ENCODE measurements around the gene APOLD1.
A peak's percentile ranks its signal among the peaks of the same experiment; 100 is the strongest.

The APOLD1 gene

DNA sequence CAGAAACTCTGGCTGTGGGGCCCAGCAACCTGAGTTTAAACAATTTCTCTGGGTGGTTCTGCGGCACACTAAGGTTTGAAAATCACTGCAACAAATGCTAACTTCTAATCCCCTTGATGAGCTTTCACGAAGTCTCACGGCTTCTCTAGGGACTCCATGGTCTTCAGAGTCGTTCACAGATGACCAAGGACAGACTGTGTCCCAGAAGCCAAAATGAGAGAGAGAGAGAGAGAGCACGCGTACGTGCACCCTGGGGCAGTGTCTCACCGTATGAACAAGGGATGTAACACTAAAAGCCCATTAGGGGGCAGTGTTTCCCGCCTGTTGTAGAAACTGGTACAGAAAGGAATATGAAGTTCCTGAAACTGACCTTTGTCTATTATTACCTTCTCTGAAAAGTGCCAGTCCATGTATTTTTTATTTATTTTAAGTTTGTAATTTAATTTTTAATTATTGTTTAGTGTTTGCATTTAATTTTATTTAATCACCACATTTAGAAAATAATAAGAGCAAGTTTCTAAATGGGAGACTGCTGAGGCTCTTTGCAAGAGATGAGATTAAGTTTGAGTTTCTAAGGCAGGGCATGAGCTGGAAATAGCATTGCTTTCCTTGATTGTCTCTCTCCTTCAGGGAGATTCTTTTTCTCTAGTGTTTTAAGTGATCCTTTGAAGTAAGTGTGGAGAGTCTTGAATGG is 3.4 kb downstream of the APOLD1 start:
- in situ Hi-C loops (cut with HindIII; ENCODE audit: low sequenced_read_pairs): no loop called here
- TF ChIP-seq, protein P1, sequence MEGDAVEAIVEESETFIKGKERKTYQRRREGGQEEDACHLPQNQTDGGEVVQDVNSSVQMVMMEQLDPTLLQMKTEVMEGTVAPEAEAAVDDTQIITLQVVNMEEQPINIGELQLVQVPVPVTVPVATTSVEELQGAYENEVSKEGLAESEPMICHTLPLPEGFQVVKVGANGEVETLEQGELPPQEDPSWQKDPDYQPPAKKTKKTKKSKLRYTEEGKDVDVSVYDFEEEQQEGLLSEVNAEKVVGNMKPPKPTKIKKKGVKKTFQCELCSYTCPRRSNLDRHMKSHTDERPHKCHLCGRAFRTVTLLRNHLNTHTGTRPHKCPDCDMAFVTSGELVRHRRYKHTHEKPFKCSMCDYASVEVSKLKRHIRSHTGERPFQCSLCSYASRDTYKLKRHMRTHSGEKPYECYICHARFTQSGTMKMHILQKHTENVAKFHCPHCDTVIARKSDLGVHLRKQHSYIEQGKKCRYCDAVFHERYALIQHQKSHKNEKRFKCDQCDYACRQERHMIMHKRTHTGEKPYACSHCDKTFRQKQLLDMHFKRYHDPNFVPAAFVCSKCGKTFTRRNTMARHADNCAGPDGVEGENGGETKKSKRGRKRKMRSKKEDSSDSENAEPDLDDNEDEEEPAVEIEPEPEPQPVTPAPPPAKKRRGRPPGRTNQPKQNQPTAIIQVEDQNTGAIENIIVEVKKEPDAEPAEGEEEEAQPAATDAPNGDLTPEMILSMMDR (IDR thresholded peaks at IDR 0.05; ENCODE audit: low read depth, low read length, missing control alignments): peak; percentile 75
- peak; percentile 59 for DNase-seq (ENCODE audit: low read depth)
- H3K4me3 ChIP-seq (ENCODE audit: low read depth, low read length): no peak overlapping the region

DNA sequence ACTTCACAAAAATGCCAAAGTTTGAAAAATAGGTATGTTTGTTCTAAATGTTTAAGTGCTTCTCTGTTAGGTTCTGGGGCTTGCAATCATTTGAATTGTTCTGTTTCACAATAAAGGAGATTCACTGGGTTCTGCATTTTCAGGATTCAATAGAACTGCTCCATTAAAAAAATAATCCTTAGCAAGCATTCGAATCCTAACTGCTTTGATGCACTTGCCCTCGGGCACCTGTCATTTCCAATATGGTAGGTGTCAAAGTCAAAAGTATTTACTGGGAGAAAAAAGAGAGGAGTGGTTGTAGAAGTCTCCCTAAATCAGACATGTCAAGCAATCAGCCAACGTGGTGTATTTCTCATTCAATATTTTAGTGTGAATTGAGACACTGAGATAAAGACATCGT is 5.5 kb downstream of the APOLD1 start:
- TF ChIP-seq, protein P1 (IDR thresholded peaks at IDR 0.05; ENCODE audit: low read depth, low read length, missing control alignments): no peak
- no peak for DNase-seq (ENCODE audit: low read depth)
- no peak overlapping the region for H3K4me3 ChIP-seq (ENCODE audit: low read depth, low read length)
- in situ Hi-C loops (cut with HindIII; ENCODE audit: low sequenced_read_pairs): no loop called here

DNA sequence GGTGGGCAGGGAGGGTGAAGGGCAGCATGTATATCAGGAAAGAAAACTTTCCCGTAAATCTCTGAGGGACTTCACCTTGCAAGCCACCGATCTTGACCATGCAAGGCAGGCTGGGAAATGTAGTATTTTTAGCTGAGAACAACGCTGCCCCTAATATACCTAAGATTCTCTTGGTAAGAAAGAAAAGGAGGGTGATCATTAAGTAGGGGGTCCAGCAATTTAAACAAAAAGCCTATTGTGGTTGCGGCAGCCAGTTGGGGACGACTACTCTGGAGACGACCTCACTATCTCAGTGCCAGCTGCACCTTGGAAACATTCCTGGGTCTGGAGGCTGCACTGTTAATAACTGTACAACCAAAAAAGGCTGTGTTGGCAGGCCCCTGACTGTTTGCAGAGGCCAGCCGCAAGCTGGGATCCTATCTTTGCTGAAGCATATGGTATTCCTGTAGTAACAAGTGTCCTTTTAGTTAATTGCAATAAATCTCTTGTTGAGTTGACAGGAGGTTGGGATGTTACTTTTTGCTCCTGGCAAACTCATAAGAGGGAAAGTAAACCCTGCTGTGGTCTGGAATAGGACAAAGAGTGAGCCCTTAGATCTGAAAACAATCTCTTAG is 6.4 kb downstream of the APOLD1 start:
- peak; percentile 71 for DNase-seq (ENCODE audit: low read depth)
- H3K4me3 ChIP-seq (ENCODE audit: low read depth, low read length): peak overlapping the region; percentile 14
- TF ChIP-seq, protein P1 (IDR thresholded peaks at IDR 0.05; ENCODE audit: low read depth, low read length, missing control alignments): no peak
- in situ Hi-C loops (cut with HindIII; ENCODE audit: low sequenced_read_pairs): no loop called here

DNA sequence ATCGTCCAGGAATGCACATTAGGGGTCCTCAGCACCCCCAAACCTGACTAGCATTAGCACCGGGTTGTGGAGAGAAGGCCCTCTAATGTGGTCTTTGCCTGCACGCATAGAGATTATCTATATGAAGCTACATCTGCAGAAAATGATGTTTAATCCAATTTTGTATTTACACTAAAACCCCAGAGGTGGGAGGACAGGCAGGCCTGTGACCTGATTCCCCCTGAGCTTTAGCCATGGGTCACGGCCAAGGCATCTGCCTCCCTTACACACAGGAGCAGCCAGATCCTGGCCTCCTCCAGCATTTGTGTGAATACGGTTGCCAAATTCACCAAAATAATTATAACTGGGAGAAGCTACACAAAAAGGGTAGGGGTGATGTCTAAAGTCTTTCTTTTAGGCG is 7.0 kb downstream of the APOLD1 start:
- in situ Hi-C loops (cut with HindIII; ENCODE audit: low sequenced_read_pairs): no loop called here

DNA sequence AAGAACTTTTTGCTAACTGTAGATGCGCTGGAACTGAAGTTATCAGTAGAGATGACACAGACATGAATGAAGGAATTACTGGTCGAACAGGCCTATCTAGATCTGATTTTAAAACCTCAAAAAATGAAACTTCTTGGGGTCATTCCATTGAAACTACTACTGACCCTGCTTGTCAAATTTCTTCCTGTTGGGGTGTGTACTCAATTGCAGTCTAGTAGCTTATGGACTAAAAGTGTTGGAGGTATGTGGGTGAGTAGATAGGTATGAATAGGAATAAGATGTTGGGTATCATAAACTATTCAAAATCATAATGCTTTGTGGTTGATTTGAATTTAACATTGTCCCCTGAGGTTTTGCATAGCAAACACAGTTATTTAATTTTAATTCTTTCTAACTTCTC is 9.2 kb downstream of the APOLD1 start:
- TF ChIP-seq, protein P1 (IDR thresholded peaks at IDR 0.05; ENCODE audit: low read depth, low read length, missing control alignments): no peak
- in situ Hi-C loops (cut with HindIII; ENCODE audit: low sequenced_read_pairs): no loop called here
- DNase-seq (ENCODE audit: low read depth): no peak
- no peak overlapping the region for H3K4me3 ChIP-seq (ENCODE audit: low read depth, low read length)

More for the DNA sequence above, 7.0 kb downstream of the APOLD1 start:
- TF ChIP-seq, protein P1 (IDR thresholded peaks at IDR 0.05; ENCODE audit: low read depth, low read length, missing control alignments): no peak
- no peak overlapping the region for H3K4me3 ChIP-seq (ENCODE audit: low read depth, low read length)
- DNase-seq (ENCODE audit: low read depth): no peak

DNA sequence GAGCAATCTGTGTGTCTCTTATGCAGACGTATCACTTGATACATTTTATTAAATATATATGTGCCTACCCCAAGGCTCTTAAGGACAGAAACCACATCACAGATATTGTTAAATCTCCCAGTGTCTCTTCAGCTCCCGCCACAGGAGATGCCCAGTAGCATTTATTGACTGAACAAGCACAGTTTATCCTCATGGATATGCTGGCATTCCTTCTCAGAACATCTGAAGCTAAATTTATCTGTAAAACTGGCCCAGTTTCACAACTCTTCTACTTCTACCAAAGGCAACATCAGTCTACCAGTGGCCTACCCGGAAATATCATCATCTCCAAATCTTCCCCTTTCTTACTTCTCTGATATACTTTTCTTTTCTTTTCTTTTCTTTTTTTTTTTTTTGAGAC is 10.7 kb downstream of the APOLD1 start:
- in situ Hi-C loops (cut with HindIII; ENCODE audit: low sequenced_read_pairs): no loop called here
- TF ChIP-seq, protein P1 (IDR thresholded peaks at IDR 0.05; ENCODE audit: low read depth, low read length, missing control alignments): no peak

More for the DNA sequence above, 10.7 kb downstream of the APOLD1 start:
- no peak for DNase-seq (ENCODE audit: low read depth)
- no peak overlapping the region for H3K4me3 ChIP-seq (ENCODE audit: low read depth, low read length)
